ENCODE measurements around the gene AIP. TPM values are rescaled to one million over a fixed set of nuclear protein-coding genes. Genes with fewer than 3 reads are reported as not detected.

AIP gene
- total RNA-seq, 1 donor from 2014 or later = 58.8 TPM

- peaks cover 1% of the 10 kb centered on the region for H3K27me3 Mint-ChIP-seq (ENCODE audit: low read depth)
- no peaks in the 10 kb centered on the region for H3K36me3 Mint-ChIP-seq (ENCODE audit: low read depth)
- no peaks in the 10 kb centered on the region for H3K4me1 Mint-ChIP-seq (ENCODE audit: low read depth)
- no peak overlapping the region for H3K4me3 Mint-ChIP-seq (ENCODE audit: unreplicated experiment)
- DNase-seq (ENCODE audit: low spot score) = peak; percentile 88
- TF ChIP-seq CTCF (IDR thresholded peaks at IDR 0.05) = no peak
- H3K9me3 Mint-ChIP-seq (ENCODE audit: low read depth) = no peaks in the 10 kb centered on the region
- no peak overlapping the region for H3K27ac Mint-ChIP-seq (ENCODE audit: unreplicated experiment)
These were observed 25.4 kb upstream of the AIP start for GRCh38 chr11:67457453-67457852.

- H3K27me3 Mint-ChIP-seq (ENCODE audit: low read depth) = peaks cover 1% of the 10 kb centered on the region
- H3K27ac Mint-ChIP-seq (ENCODE audit: unreplicated experiment) = no peak overlapping the region
- H3K4me1 Mint-ChIP-seq (ENCODE audit: low read depth) = no peaks in the 10 kb centered on the region
These were observed 24.6 kb upstream of the AIP start for GRCh38 chr11:67458266-67458665.

GRCh38 chr11:67463186-67463585, 19.6 kb upstream of the AIP start:
- H3K36me3 Mint-ChIP-seq (ENCODE audit: low read depth) = no peaks in the 10 kb centered on the region
- DNase-seq (ENCODE audit: low spot score) = no peak
- H3K9me3 Mint-ChIP-seq (ENCODE audit: low read depth) = no peaks in the 10 kb centered on the region
- H3K27ac Mint-ChIP-seq (ENCODE audit: unreplicated experiment) = no peak overlapping the region
- no peak for TF ChIP-seq CTCF (IDR thresholded peaks at IDR 0.05)
- peaks cover 22% of the 10 kb centered on the region for H3K4me1 Mint-ChIP-seq (ENCODE audit: low read depth)
- H3K27me3 Mint-ChIP-seq (ENCODE audit: low read depth) = no peaks in the 10 kb centered on the region
- no peak overlapping the region for H3K4me3 Mint-ChIP-seq (ENCODE audit: unreplicated experiment)

More at GRCh38 chr11:67458266-67458665, 24.6 kb upstream of the AIP start:
- Mint-ChIP-seq H3K4me3 (ENCODE audit: unreplicated experiment) (no peak overlapping the region), H3K9me3 (ENCODE audit: low read depth) (no peaks in the 10 kb centered on the region), H3K36me3 (ENCODE audit: low read depth) (no peaks in the 10 kb centered on the region)
- no peak for DNase-seq (ENCODE audit: low spot score)
- TF ChIP-seq CTCF (IDR thresholded peaks at IDR 0.05) = no peak

GRCh38 chr11:67463680-67464410, 19.0 kb upstream of the AIP start:
- H3K9me3 Mint-ChIP-seq (ENCODE audit: low read depth) = no peaks in the 10 kb centered on the region
- H3K27me3 Mint-ChIP-seq (ENCODE audit: low read depth) = no peaks in the 10 kb centered on the region
- peak overlapping the region; percentile 72 for H3K4me3 Mint-ChIP-seq (ENCODE audit: unreplicated experiment)
- peak overlapping the region; percentile 75 for H3K27ac Mint-ChIP-seq (ENCODE audit: unreplicated experiment)
- peaks cover 26% of the 10 kb centered on the region for H3K4me1 Mint-ChIP-seq (ENCODE audit: low read depth)
- H3K36me3 Mint-ChIP-seq (ENCODE audit: low read depth) = no peaks in the 10 kb centered on the region
- no peak for TF ChIP-seq CTCF (IDR thresholded peaks at IDR 0.05)
- DNase-seq (ENCODE audit: low spot score) = no peak

- TF ChIP-seq CTCF (IDR thresholded peaks at IDR 0.05) = peak; percentile 17
- H3K27ac Mint-ChIP-seq (ENCODE audit: unreplicated experiment) = peak overlapping the region; percentile 75
- H3K4me1 Mint-ChIP-seq (ENCODE audit: low read depth) = peaks cover 30% of the 10 kb centered on the region
- no peaks in the 10 kb centered on the region for H3K36me3 Mint-ChIP-seq (ENCODE audit: low read depth)
- H3K27me3 Mint-ChIP-seq (ENCODE audit: low read depth) = no peaks in the 10 kb centered on the region
- H3K4me3 Mint-ChIP-seq (ENCODE audit: unreplicated experiment) = peak overlapping the region; percentile 72
- DNase-seq (ENCODE audit: low spot score) = peak; percentile 93
- no peaks in the 10 kb centered on the region for H3K9me3 Mint-ChIP-seq (ENCODE audit: low read depth)
These were observed 18.2 kb upstream of the AIP start for GRCh38 chr11:67464411-67465188.
